Activated T-cell treated with anti-CD3 and anti-CD28 coated beads, Interleukin-2, amount 50 U/mL, for 4 hours (primary cell): ENCODE results near the gene COL4A4. TPM values are rescaled to one million over a fixed set of nuclear protein-coding genes. Genes with fewer than 3 reads are reported as not detected.

Source experiments
- ATAC-seq, 2 donors: fragments of 200-7000 bp; cut with Tn5 transposase; one replicate each; pipeline ENCODE4 v1.10.0; 2021
- DNase-seq: peaks from one replicate; pipeline ENCODE4 v3.0.0-alpha.2; 2020
- H3K27me3 Mint-ChIP-seq: one replicate; pipeline ENCODE4 v1.8.0; 2021; ENCODE audit warnings: low read depth, mixed read lengths
- H3K36me3 Mint-ChIP-seq: one replicate; pipeline ENCODE4 v1.8.0; 2022; ENCODE audit warnings: mixed read lengths; ENCODE audit not compliant: insufficient read depth
- H3K4me1 Mint-ChIP-seq: one replicate; pipeline ENCODE4 v1.8.0; 2021; ENCODE audit warnings: low read depth, mixed read lengths
- H3K4me3 Mint-ChIP-seq: one replicate; pipeline ENCODE4 v1.8.0; 2021; ENCODE audit warnings: mild to moderate bottlenecking, moderate library complexity, mixed read lengths
- H3K9me3 Mint-ChIP-seq: one replicate; pipeline ENCODE4 v1.8.0; 2021; ENCODE audit warnings: mixed read lengths
- total RNA-seq, 3 donors: library from RNA; stranded (reverse); gene quantifications; one replicate each; pipeline ENCODE4 v1.2.1, GENCODE V29; 2021

The COL4A4 gene
- total RNA-seq, 3 donors from 2014 or later, result 0.14 TPM; not detected in 2

GRCh38 chr2:227054006-227054405 lies 110.0 kb downstream of the COL4A4 start:
- DNase-seq, result no peak
- Mint-ChIP-seq H3K9me3 (no peaks in the 10 kb centered on the region), H3K4me3 (no peak overlapping the region), H3K36me3 (no peaks in the 10 kb centered on the region), H3K4me1 (no peaks in the 10 kb centered on the region), H3K27me3 (peaks cover 4% of the 10 kb centered on the region)
- no peak for ATAC-seq

DNA sequence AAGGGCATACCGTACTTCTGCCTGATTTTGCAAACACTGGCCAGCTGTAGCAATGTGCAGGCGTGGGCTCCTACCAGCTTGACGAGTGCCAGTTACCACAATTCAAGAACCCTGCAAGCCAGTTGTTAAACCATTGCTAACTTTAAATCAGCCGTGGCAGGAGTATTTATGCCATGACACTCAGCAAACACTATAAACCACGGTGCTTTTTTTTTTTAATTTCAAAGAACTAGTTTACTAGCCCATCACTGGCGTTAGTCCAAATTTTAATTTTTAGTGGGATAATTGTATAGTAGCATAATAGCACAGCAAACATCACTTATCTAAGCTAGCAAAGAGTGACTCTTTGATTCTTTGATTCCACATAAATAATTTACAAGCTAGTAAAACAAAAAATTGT lies 111.1 kb downstream of the COL4A4 start:
- no peak overlapping the region for H3K4me3 Mint-ChIP-seq
- DNase-seq (no peak), ATAC-seq (no peak)
- no peaks in the 10 kb centered on the region for H3K4me1 Mint-ChIP-seq
- peaks cover 7% of the 10 kb centered on the region for H3K9me3 Mint-ChIP-seq
- peaks cover 4% of the 10 kb centered on the region for H3K27me3 Mint-ChIP-seq
- no peaks in the 10 kb centered on the region for H3K36me3 Mint-ChIP-seq

- no peak for ATAC-seq
- Mint-ChIP-seq H3K4me1 (no peaks in the 10 kb centered on the region), H3K4me3 (no peak overlapping the region), H3K36me3 (no peaks in the 10 kb centered on the region), H3K27me3 (peaks cover 8% of the 10 kb centered on the region), H3K9me3 (peaks cover 7% of the 10 kb centered on the region)
- DNase-seq, result no peak
These were observed 120.0 kb downstream of the COL4A4 start for GRCh38 chr2:227043981-227044380.

DNA sequence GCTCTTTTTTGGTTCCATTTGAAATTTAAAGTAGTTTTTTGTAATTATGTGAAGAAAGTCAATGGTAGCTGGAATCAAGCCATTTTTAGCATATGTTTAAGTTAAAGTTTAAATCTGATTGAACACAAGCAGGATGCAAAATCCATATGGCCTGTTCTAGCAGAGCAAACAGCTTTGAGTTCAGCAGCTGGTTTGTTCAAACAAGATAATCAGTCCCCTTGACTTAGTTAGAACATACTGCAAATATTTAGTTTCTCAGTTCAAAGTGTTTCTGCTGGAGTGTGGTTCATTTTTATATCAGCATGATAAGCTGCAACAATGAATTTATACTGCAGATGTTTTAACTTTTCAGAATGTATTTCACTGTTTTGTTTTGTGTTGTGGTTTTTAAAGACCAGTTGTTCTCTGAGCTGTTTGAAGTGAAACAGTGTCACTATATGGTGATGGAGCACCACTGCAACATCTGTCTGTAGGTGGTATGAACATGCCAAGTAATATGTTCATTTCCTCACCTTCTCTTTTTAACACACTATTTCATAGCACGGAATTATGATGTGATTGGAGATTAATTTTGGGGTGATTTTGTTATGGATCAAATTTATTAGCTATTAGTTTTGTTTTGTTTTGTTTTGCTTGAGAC lies 125.3 kb downstream of the COL4A4 start:
- Mint-ChIP-seq H3K36me3 (no peaks in the 10 kb centered on the region), H3K4me1 (no peaks in the 10 kb centered on the region), H3K9me3 (no peaks in the 10 kb centered on the region), H3K27me3 (peaks cover 18% of the 10 kb centered on the region), H3K4me3 (no peak overlapping the region)
- ATAC-seq (no peak), DNase-seq (no peak)

- ATAC-seq, result no peak
- Mint-ChIP-seq H3K4me3 (no peak overlapping the region), H3K36me3 (no peaks in the 10 kb centered on the region), H3K27me3 (peaks cover 16% of the 10 kb centered on the region), H3K4me1 (no peaks in the 10 kb centered on the region), H3K9me3 (no peaks in the 10 kb centered on the region)
- no peak for DNase-seq
These were observed 127.5 kb downstream of the COL4A4 start for GRCh38 chr2:227036527-227036926.

- Mint-ChIP-seq H3K4me1 (no peaks in the 10 kb centered on the region), H3K4me3 (no peak overlapping the region), H3K9me3 (no peaks in the 10 kb centered on the region), H3K27me3 (peaks cover 16% of the 10 kb centered on the region), H3K36me3 (no peaks in the 10 kb centered on the region)
- no peak for DNase-seq
- no peak for ATAC-seq
These were observed 128.2 kb downstream of the COL4A4 start for GRCh38 chr2:227035711-227036367.

GRCh38 chr2:227033471-227034148 lies 130.4 kb downstream of the COL4A4 start:
- no peaks in the 10 kb centered on the region for H3K9me3 Mint-ChIP-seq
- DNase-seq, result no peak
- no peaks in the 10 kb centered on the region for H3K36me3 Mint-ChIP-seq
- peaks cover 10% of the 10 kb centered on the region for H3K27me3 Mint-ChIP-seq
- no peak overlapping the region for H3K4me3 Mint-ChIP-seq
- no peak for ATAC-seq
- H3K4me1 Mint-ChIP-seq, result no peaks in the 10 kb centered on the region

DNA sequence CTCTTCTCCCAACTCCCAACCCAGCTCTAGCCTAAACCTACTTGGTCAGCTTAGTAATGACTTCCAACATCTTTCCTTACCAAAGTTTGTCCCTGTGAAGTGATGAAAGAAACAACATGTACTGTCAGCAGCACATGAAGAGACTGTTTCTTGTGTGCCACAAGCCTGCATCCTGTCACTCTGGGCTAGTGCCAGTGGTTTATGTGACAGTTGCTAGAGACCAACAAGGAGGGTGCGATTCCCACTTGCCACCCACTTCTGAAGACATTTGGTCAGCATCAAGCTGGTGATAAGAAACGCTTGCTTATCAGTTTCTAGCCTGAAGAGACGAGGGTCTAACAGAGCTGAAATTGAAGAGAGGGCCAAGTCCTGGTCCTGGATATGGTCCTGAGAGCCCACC lies 132.6 kb downstream of the COL4A4 start:
- ATAC-seq (no peak), DNase-seq (no peak)
- peaks cover 4% of the 10 kb centered on the region for H3K27me3 Mint-ChIP-seq

DNA sequence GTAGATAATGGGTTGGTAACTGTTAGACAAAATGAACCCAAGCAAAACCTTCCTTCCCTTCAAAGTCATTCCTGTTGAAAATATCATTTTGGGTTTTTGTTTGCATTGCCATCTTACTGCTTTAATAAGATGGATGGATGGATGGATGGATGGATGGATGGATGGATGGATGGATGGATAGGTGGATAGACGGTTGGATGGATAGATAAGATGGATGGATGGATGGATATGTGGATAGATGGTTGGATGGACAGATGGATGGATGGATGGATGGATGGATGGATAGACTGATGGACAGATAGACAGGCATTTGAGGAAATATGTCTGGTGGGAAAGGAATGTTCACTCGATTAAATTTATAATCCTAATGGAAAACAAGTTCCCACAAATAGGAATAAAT lies 133.2 kb downstream of the COL4A4 start:
- Mint-ChIP-seq H3K36me3 (no peaks in the 10 kb centered on the region), H3K9me3 (no peaks in the 10 kb centered on the region), H3K4me1 (no peaks in the 10 kb centered on the region), H3K4me3 (no peak overlapping the region), H3K27me3 (peaks cover 4% of the 10 kb centered on the region)
- ATAC-seq (no peak), DNase-seq (no peak)

More for the DNA sequence above, 132.6 kb downstream of the COL4A4 start:
- Mint-ChIP-seq H3K9me3 (no peaks in the 10 kb centered on the region), H3K4me3 (no peak overlapping the region), H3K4me1 (no peaks in the 10 kb centered on the region), H3K36me3 (no peaks in the 10 kb centered on the region)

- Mint-ChIP-seq H3K27me3 (no peaks in the 10 kb centered on the region), H3K9me3 (no peaks in the 10 kb centered on the region), H3K36me3 (no peaks in the 10 kb centered on the region), H3K4me3 (no peak overlapping the region), H3K4me1 (no peaks in the 10 kb centered on the region)
- no peak for ATAC-seq
- DNase-seq, result no peak
These were observed 134.4 kb downstream of the COL4A4 start for GRCh38 chr2:227029426-227030105.

DNA sequence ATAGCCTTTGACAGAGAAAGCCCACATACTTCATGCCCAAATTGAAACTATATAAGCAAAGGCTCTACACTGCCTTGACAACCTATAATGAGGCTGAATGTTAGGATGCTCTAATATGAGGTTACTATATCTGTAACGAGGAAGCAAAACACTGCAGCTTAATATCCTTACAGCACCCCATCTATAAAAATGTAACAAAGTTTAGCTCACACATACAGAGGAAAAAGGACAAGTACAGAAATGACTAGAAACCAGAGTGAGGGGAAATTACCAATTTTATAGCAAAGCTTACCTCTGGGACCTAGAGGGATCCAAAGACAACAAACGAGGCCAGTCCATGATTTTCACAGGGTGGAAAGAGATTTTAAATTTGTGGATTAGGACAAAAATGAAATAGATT lies 138.5 kb downstream of the COL4A4 start:
- Mint-ChIP-seq H3K27me3 (peaks cover 7% of the 10 kb centered on the region), H3K9me3 (no peaks in the 10 kb centered on the region), H3K36me3 (no peaks in the 10 kb centered on the region), H3K4me3 (no peak overlapping the region), H3K4me1 (no peaks in the 10 kb centered on the region)
- no peak for ATAC-seq
- no peak for DNase-seq

DNA sequence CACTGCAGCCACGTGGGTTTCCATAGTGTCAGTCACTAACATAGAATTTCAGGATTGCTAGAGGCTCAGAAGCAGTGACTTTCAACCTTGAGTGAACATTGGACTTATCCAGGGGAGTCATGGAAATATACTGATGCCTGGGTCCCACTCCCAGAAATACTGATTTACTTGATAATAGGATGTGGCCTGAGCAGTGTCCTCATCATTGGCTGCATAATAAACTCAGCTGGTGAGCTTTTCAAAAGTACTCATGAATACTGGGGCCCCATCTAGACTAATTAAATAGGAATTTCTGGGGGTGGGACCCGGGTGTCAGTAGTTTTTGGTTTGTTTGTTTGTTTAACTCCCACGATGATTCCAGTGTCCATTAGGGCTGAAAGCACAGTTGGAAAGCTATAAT lies 141.4 kb downstream of the COL4A4 start:
- Mint-ChIP-seq H3K36me3 (no peaks in the 10 kb centered on the region), H3K4me3 (no peak overlapping the region), H3K27me3 (peaks cover 8% of the 10 kb centered on the region), H3K9me3 (no peaks in the 10 kb centered on the region), H3K4me1 (no peaks in the 10 kb centered on the region)
- ATAC-seq (no peak), DNase-seq (no peak)

DNA sequence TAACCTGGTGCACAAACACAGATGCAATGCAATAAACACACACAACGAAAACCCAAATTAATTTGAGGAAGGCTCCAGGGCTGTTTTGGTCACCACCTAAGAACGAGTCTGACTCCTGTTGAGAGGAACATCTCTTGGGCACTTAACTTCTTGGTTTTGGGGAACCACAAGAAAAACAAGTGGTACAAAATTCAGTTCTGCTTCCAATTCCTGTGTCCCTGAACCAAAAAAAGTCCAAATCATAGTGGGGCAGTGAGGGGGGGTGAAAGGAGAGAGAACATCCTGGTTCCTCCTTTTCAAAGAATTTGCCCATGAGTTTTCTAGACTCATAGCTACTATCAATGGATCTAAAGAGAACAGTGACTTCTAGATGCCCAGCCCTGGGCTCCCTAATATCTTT lies 143.6 kb downstream of the COL4A4 start:
- Mint-ChIP-seq H3K4me3 (no peak overlapping the region), H3K27me3 (peaks cover 11% of the 10 kb centered on the region)
- no peak for ATAC-seq

GRCh38 chr2:227016894-227017293 lies 147.1 kb downstream of the COL4A4 start:
- no peaks in the 10 kb centered on the region for H3K36me3 Mint-ChIP-seq
- H3K4me1 Mint-ChIP-seq, result no peaks in the 10 kb centered on the region
- H3K9me3 Mint-ChIP-seq, result no peaks in the 10 kb centered on the region
- DNase-seq (no peak), ATAC-seq (no peak)
- peaks cover 9% of the 10 kb centered on the region for H3K27me3 Mint-ChIP-seq
- H3K4me3 Mint-ChIP-seq, result no peak overlapping the region

More for the DNA sequence above, 143.6 kb downstream of the COL4A4 start:
- DNase-seq, result no peak
- no peaks in the 10 kb centered on the region for H3K9me3 Mint-ChIP-seq
- no peaks in the 10 kb centered on the region for H3K4me1 Mint-ChIP-seq
- H3K36me3 Mint-ChIP-seq, result no peaks in the 10 kb centered on the region
